Superior temporal gyrus (tissue), 1 donor: ENCODE data around the gene ADCY5.

Experiments used
- DNase-seq: peaks from one replicate; pipeline ENCODE4 v3.0.0-alpha.2; 2016; ENCODE audit errors: extremely low spot score

The ADCY5 gene

GRCh38 chr3:123369085-123369484 lies 79.8 kb downstream of the ADCY5 start:
- no peak for DNase-seq

DNA sequence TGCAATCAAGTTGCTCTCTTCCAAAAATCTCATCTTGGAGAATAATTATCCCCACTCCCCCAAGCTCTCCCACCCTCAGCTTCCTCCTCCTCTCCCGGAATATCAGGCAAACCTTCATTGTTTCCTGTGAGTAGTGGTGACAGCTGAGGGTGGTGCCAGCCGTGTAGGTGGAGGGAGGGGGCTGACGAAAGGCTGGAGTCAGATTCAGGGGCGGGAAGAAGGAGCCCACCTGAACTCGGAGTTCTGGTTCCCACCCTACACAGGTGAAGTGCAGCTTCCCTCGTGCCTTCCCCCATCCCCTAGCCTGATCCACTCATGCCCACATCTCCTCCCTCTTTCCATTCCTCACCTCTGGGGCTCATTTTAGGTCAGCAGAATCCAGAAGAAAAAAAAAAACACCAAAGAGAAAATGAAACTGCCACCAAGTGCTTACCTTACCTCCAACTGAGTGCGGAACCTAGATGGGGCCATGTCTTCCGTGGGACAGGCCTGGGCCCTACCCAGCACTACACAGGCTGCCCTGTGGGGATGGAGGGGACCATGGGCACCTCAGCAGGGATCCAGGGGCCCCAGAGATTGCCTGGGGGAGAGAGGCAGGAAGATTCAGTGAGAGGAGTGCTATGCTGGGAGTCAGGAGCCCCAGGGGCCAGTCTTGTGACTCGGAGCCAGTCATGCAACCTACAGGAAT lies 81.3 kb downstream of the ADCY5 start:
- DNase-seq: no peak

DNA sequence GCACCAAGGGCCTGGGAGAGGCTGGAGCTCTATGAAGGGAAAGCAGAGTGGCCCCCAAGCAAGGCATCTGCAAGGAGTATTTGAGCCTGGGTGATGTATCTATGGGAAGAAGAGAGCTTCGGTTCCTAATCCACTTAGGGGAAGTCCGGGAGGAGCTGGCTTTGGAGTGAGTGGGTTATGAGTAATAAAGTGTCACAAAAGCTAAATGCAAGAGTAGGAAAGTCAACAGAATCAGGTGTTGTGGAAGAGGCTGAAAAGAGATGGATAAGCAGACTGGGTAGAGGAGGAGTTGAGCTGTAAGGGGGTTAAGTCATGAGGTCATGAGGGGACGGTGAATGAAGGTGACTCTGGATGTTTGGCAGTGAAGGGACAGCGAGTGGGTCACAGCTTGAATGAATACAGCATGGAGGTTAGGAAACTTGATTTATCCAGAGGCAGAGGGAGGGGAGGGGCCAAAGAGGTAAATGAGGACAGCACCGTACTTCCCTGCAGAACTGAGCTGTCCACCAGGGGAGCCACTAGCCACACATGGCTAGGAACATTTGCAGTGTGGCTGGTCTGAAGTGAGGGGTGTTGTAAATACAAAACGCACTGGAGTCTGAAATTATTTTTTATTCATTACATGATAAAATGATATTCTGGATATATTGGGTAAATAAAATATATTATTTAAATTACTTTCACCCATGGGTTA lies 83.3 kb downstream of the ADCY5 start:
- no peak for DNase-seq

- DNase-seq: no peak
These were observed 87.8 kb downstream of the ADCY5 start for GRCh38 chr3:123361071-123361470.

DNA sequence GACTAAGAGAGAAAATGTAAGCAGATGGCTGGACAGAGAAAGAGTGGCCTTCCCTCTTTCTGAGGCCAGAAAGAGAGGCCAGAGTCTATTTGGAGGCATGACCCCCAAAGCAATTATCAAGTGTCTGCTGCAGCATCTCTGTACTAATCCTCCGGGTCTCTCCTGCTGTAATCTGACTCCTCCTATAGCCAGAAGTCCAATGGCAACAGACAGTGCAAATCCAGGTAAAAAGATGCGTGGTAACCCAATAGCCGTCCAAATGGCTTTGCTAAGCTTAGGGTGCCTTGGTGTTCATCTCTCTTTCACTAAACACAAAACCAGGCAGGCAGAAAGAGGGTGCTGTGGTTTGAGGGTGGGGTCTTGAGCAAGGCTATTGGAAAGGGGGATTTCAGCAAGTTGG lies 91.6 kb downstream of the ADCY5 start:
- DNase-seq: no peak

DNA sequence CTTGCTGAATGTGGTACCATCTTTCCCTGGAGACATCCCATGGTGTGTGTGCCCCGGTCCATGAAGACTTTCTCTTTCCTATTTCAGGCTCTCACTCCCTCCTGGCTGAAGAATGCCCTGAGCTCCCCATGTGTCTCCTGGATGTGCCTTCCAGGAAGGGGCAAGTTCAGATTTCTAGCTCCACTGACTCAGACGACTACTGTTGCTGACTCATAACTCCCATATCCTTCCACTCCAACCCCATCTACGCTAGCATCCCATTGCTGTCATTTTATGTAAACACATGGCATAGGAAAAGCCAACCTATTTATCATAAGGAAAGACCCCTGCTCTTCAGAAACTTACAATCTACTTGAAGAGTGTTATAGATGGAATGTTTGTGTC lies 95.0 kb downstream of the ADCY5 start:
- no peak for DNase-seq

- no peak for DNase-seq
These were observed 95.6 kb downstream of the ADCY5 start for GRCh38 chr3:123353227-123353849.

GRCh38 chr3:123352134-123352554 lies 96.7 kb downstream of the ADCY5 start:
- no peak for DNase-seq

DNA sequence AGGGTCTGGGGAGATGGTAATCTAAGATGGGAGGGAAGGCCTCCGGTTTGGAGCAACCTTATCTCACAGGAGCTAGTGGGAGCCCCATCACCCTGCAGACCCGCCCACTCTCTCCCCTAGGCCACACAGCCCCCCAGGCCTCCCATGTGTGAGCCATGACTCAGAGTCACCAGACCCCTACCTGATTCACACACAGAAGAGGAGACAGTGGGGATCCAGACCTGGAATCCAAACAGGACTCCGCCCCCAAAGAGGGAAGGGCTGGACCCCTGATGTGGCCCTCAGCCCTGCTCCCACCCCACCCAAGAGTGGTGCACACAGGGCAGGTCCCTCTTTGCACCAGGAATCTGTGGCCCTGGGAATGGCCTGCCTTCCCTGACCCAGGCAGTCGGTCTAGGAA lies 97.4 kb downstream of the ADCY5 start:
- DNase-seq: no peak

DNA sequence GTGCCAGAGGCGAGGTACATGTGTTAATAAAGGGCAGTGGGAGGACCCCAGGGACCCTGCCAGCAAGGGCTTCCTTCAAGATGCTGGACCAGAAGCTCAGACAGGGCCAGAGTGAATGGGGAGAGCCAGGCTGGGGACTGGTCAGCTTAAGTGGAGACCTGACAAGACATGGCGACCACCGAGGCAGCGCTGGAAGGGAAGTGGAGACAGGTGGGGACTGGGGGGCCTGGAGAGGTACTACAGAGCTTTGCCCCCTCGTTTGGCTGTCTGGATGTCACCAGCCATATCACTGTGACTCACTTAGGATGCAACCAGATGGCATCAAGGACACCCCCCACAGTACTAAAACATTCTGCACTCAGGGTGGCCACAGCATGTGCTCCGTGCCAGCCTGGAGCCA lies 97.9 kb downstream of the ADCY5 start:
- no peak for DNase-seq

DNA sequence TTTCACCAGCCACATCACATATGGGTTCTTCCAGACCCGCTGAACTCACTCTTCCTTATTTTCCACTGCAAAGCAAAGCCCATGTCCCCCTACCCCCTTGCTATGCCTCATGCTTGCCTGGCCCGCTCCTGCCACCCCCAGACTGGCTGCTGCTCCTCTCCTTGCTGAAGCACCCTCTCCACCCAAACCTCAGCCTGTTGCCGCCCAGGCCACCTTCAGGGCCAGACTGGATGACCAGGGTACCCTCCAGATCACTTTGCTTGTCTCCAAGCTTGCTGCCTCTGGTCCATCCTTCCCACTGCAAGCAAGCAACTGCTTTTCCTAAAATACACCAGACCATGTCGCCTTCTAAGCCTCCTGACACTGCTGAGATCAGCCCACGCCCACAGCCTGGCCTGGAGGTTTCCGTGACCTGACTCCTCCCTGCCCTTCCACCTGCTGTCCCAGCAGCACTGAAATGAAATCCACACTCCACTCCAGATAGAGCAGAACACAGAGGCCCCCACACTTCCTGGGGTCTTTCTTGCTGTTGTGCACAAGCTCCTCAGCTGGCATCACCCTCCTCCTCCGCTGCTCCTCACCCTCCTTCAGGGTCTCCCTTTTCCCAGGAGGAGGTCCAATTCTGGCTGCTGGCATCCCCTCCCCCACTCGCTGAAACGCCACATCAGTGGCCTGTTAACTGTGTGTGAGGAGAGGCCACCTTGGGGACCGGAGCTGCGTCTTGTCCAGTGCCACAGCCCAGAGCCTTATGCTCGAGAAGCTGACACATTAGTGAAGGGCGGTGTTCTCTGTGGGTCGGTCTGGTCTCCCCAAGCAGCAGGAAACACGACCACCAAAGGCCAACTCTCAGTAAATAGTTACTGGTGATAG lies 99.1 kb downstream of the ADCY5 start:
- no peak for DNase-seq

DNA sequence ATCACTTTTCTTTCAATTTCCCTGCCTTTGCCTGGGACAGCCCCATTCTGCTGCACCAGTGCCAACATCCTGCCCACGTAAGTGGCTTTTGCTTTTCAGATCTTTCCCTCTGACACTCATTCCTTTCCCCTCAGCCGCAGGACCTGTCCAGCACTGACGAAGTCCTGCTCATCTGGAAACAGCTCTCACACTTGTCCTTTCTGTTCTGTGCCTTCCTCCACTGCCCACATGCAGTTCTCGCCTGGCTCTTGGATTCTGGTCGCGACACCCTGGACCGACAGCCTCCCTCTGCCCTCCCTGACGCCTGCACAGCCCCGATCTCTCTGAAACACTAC lies 99.7 kb downstream of the ADCY5 start:
- DNase-seq: no peak

GRCh38 chr3:123348471-123349200 lies 100.3 kb downstream of the ADCY5 start:
- no peak for DNase-seq

DNA sequence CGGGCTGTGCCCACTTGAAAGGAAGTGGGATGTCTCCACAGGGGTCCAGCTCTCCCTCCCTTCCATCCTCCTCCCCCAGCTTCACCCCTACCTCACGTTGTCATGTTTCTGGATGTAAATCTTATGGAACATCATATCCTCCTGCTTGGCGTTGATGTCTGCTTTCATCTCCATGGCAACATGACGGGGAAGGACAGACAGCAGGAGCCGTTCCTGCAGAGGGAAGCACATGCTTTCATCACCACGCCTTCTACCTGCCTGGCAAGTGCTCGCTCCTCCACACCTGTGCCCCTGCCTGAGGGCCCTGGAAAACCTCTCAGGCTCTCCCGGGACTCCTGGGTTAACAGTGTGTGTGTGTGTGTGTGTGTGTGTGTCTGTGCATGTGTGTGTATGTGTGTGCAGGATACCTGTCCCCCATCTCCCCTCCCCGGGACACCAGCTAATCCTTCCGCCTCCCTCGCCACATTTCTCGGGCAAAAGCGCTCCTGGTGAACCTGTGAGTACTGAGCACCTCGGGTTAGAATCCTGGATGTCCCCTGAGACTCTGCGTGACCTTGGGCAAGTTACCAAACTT lies 101.1 kb downstream of the ADCY5 start:
- DNase-seq: no peak

- DNase-seq: no peak
These were observed 101.7 kb downstream of the ADCY5 start for GRCh38 chr3:123347205-123347604.

DNA sequence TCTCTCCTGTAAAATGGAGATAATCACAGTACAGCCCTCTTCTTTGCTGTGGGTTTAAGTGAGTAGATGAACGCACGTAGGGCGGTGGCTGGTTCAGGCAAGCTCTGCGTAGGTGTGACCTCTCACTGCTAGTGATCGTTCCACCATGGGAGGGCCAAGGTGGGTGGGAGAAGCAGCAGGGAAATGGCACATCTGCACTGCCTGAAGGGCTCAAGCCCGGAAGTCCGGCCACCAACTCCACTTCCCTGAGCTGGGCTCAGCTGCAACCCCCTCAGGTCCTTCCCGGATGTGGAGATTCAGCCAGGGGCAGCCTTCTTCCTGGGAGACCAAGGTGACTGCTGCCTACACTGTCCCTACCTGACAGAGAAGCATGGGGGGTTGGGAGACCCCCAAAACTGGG lies 102.9 kb downstream of the ADCY5 start:
- no peak for DNase-seq

DNA sequence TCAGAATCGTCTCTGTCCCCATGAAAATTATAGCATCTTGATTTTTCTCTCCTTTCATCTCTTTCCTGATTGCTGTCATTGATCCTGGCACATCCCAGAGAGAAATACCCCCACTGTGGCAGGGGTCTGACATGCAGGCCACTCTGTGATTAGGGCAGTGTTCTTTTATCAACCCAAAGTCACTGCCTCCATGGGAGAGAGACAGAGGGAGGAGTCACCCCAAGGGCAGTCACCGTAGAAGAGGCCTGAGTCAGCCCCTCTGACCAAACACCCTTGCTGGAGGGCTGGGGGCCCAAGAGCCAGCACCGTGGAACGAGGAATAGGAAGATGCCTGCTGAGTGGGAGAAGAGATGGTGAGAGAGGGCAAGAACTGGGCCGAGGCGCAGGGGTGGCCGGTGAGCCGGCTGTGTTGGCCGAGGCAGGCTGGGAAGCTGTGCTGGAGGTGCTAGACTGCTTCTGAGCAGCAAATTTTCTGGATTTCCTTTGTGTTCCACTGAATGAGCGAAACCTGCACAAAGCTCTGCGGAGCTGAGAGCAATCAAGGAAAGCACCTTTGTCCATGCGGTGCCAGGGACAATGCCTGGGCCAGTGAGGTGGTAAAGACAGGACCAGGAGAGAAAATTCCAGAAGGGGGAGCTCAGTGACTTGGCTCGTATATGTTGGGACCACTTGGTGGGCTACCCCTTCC lies 103.8 kb downstream of the ADCY5 start:
- no peak for DNase-seq

DNA sequence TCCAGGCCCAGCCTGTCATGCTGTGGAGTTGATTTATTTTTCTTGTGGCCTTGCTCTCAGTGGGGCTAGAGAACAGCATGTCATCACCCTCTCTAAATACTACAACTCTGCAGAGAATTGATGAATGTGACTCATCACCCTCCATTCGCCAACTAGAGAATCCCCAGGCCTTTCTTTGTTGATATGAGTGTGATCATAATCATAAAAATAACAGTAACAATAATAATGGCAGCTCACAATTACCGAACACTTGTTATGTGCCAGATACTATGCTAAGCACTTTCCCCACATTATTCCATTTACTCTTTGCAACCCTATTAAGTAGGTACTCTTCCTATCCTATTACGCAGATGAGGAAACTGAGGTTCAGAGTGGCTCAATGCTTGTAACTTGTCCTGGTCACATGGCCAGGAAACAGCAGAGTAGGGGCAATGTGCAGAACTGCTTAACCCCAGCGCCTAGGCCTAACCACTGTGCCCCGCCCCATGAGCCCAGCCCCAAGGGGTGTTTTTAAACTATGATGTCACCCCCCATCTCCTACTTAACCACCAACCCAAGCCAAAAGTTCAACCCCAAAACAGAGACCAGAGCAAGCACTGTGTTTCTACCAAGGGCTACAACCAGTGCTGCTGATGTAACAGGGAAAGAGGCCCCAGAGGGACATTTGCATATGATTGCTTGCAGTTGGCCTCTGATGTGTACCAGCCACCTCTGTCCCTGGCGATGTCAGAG lies 104.5 kb downstream of the ADCY5 start:
- peak; percentile 22 for DNase-seq

GRCh38 chr3:123343296-123344174 lies 105.4 kb downstream of the ADCY5 start:
- no peak for DNase-seq
